Activated T-cell treated with anti-CD3 and anti-CD28 coated beads, Interleukin-2, amount 50 U/mL, for 4 hours (primary cell): ENCODE results near the gene RASSF3. TPM values are rescaled to one million over a fixed set of nuclear protein-coding genes. Genes with fewer than 3 reads are reported as not detected.

Experiments
- ATAC-seq, 2 donors: fragments of 200-7000 bp; cut with Tn5 transposase; one replicate each; pipeline ENCODE4 v1.10.0; 2021
- DNase-seq: peaks from one replicate; pipeline ENCODE4 v3.0.0-alpha.2; 2020
- H3K27me3 Mint-ChIP-seq: one replicate; pipeline ENCODE4 v1.8.0; 2021; ENCODE audit warnings: low read depth, mixed read lengths
- H3K36me3 Mint-ChIP-seq: one replicate; pipeline ENCODE4 v1.8.0; 2022; ENCODE audit warnings: mixed read lengths; ENCODE audit not compliant: insufficient read depth
- H3K4me1 Mint-ChIP-seq: one replicate; pipeline ENCODE4 v1.8.0; 2021; ENCODE audit warnings: low read depth, mixed read lengths
- H3K4me3 Mint-ChIP-seq: one replicate; pipeline ENCODE4 v1.8.0; 2021; ENCODE audit warnings: mild to moderate bottlenecking, moderate library complexity, mixed read lengths
- H3K9me3 Mint-ChIP-seq: one replicate; pipeline ENCODE4 v1.8.0; 2021; ENCODE audit warnings: mixed read lengths
- total RNA-seq, 3 donors: library from RNA; stranded (reverse); gene quantifications; one replicate each; pipeline ENCODE4 v1.2.1, GENCODE V29; 2021

RASSF3 gene
- total RNA-seq, 3 donors from 2014 or later, result 44.2 to 47.6 (median 46.2) TPM

- ATAC-seq (no peak), DNase-seq (no peak)
- peaks cover 42% of the 10 kb centered on the region for H3K36me3 Mint-ChIP-seq
- H3K4me1 Mint-ChIP-seq, result peaks cover 76% of the 10 kb centered on the region
- H3K9me3 Mint-ChIP-seq, result no peaks in the 10 kb centered on the region
- H3K4me3 Mint-ChIP-seq, result no peak overlapping the region
- no peaks in the 10 kb centered on the region for H3K27me3 Mint-ChIP-seq
Observed at GRCh38 chr12:64691795-64692583, 81.7 kb downstream of the RASSF3 start.

GRCh38 chr12:64694130-64695040, 84.1 kb downstream of the RASSF3 start:
- H3K4me3 Mint-ChIP-seq, result no peak overlapping the region
- peaks cover 61% of the 10 kb centered on the region for H3K4me1 Mint-ChIP-seq
- ATAC-seq, result no peak

GRCh38 chr12:64695550-64695949, 85.3 kb downstream of the RASSF3 start:
- ATAC-seq (no peak), DNase-seq (no peak)
- Mint-ChIP-seq H3K9me3 (no peaks in the 10 kb centered on the region), H3K27me3 (no peaks in the 10 kb centered on the region), H3K4me1 (peaks cover 65% of the 10 kb centered on the region), H3K4me3 (no peak overlapping the region), H3K36me3 (peaks cover 36% of the 10 kb centered on the region)

More at GRCh38 chr12:64694130-64695040, 84.1 kb downstream of the RASSF3 start:
- Mint-ChIP-seq H3K27me3 (no peaks in the 10 kb centered on the region), H3K36me3 (peaks cover 32% of the 10 kb centered on the region), H3K9me3 (no peaks in the 10 kb centered on the region)
- no peak for DNase-seq

- Mint-ChIP-seq H3K4me1 (peaks cover 70% of the 10 kb centered on the region), H3K27me3 (no peaks in the 10 kb centered on the region), H3K4me3 (no peak overlapping the region), H3K9me3 (no peaks in the 10 kb centered on the region), H3K36me3 (peaks cover 36% of the 10 kb centered on the region)
- ATAC-seq (no peak), DNase-seq (no peak)
Observed at GRCh38 chr12:64696080-64696741, 85.9 kb downstream of the RASSF3 start.

- ATAC-seq (no peak), DNase-seq (no peak)
- Mint-ChIP-seq H3K9me3 (no peaks in the 10 kb centered on the region), H3K4me1 (peaks cover 50% of the 10 kb centered on the region), H3K36me3 (peaks cover 20% of the 10 kb centered on the region), H3K27me3 (no peaks in the 10 kb centered on the region), H3K4me3 (no peak overlapping the region)
Observed at GRCh38 chr12:64699504-64700115, 89.3 kb downstream of the RASSF3 start.

GRCh38 chr12:64700532-64700931, 90.2 kb downstream of the RASSF3 start:
- Mint-ChIP-seq H3K36me3 (peaks cover 13% of the 10 kb centered on the region), H3K4me3 (peak overlapping the region; percentile 14), H3K9me3 (no peaks in the 10 kb centered on the region), H3K4me1 (peaks cover 43% of the 10 kb centered on the region), H3K27me3 (no peaks in the 10 kb centered on the region)
- no peak for DNase-seq
- peak; percentile 79 to 84 for ATAC-seq

GRCh38 chr12:64701283-64701682, 91.0 kb downstream of the RASSF3 start:
- H3K27me3 Mint-ChIP-seq, result no peaks in the 10 kb centered on the region
- H3K4me1 Mint-ChIP-seq, result peaks cover 37% of the 10 kb centered on the region
- no peak for DNase-seq
- no peaks in the 10 kb centered on the region for H3K9me3 Mint-ChIP-seq
- H3K36me3 Mint-ChIP-seq, result peaks cover 13% of the 10 kb centered on the region
- peak overlapping the region; percentile 14 for H3K4me3 Mint-ChIP-seq
- ATAC-seq, result no peak

GRCh38 chr12:64706306-64706705, 96.0 kb downstream of the RASSF3 start:
- peaks cover 11% of the 10 kb centered on the region for H3K36me3 Mint-ChIP-seq
- no peaks in the 10 kb centered on the region for H3K27me3 Mint-ChIP-seq
- no peaks in the 10 kb centered on the region for H3K9me3 Mint-ChIP-seq
- no peak for DNase-seq
- no peak overlapping the region for H3K4me3 Mint-ChIP-seq
- no peak for ATAC-seq
- H3K4me1 Mint-ChIP-seq, result peaks cover 8% of the 10 kb centered on the region

- no peak for DNase-seq
- no peaks in the 10 kb centered on the region for H3K9me3 Mint-ChIP-seq
- H3K4me3 Mint-ChIP-seq, result no peak overlapping the region
- no peaks in the 10 kb centered on the region for H3K27me3 Mint-ChIP-seq
- H3K4me1 Mint-ChIP-seq, result peaks cover 4% of the 10 kb centered on the region
- H3K36me3 Mint-ChIP-seq, result peaks cover 13% of the 10 kb centered on the region
- ATAC-seq, result no peak
Observed at GRCh38 chr12:64706857-64707256, 96.6 kb downstream of the RASSF3 start.

GRCh38 chr12:64707362-64707761, 97.1 kb downstream of the RASSF3 start:
- Mint-ChIP-seq H3K9me3 (no peaks in the 10 kb centered on the region), H3K4me1 (peaks cover under 1% of the 10 kb centered on the region), H3K36me3 (peaks cover 11% of the 10 kb centered on the region), H3K27me3 (no peaks in the 10 kb centered on the region), H3K4me3 (no peak overlapping the region)
- ATAC-seq (no peak), DNase-seq (no peak)

- ATAC-seq (no peak), DNase-seq (no peak)
- no peak overlapping the region for H3K4me3 Mint-ChIP-seq
- H3K4me1 Mint-ChIP-seq, result no peaks in the 10 kb centered on the region
- no peaks in the 10 kb centered on the region for H3K9me3 Mint-ChIP-seq
- no peaks in the 10 kb centered on the region for H3K27me3 Mint-ChIP-seq
- peaks cover 11% of the 10 kb centered on the region for H3K36me3 Mint-ChIP-seq
Observed at GRCh38 chr12:64707926-64708325, 97.6 kb downstream of the RASSF3 start.

GRCh38 chr12:64709429-64709828, 99.1 kb downstream of the RASSF3 start:
- Mint-ChIP-seq H3K36me3 (peaks cover 19% of the 10 kb centered on the region), H3K9me3 (no peaks in the 10 kb centered on the region), H3K4me3 (no peak overlapping the region), H3K4me1 (peaks cover 8% of the 10 kb centered on the region), H3K27me3 (no peaks in the 10 kb centered on the region)
- no peak for ATAC-seq
- DNase-seq, result no peak

GRCh38 chr12:64713376-64713775, 103.1 kb downstream of the RASSF3 start:
- Mint-ChIP-seq H3K4me3 (no peak overlapping the region), H3K27me3 (no peaks in the 10 kb centered on the region), H3K9me3 (no peaks in the 10 kb centered on the region), H3K36me3 (peaks cover 34% of the 10 kb centered on the region), H3K4me1 (peaks cover 27% of the 10 kb centered on the region)
- DNase-seq (no peak), ATAC-seq (no peak)

- ATAC-seq (peak in 1 of 2 donors; percentile 77), DNase-seq (no peak)
- Mint-ChIP-seq H3K9me3 (no peaks in the 10 kb centered on the region), H3K4me3 (no peak overlapping the region), H3K27me3 (no peaks in the 10 kb centered on the region), H3K36me3 (peaks cover 38% of the 10 kb centered on the region), H3K4me1 (peaks cover 27% of the 10 kb centered on the region)
Observed at GRCh38 chr12:64714551-64714968, 104.3 kb downstream of the RASSF3 start.
